ENCODE measurements around the gene TFEC. TPM values are rescaled to one million over a fixed set of nuclear protein-coding genes. Genes with fewer than 3 reads are reported as not detected.
"Not testable (repeated sequence)": the region's sequence is repeated elsewhere in the genome, so short reads cannot be mapped to it uniquely, and the experiment has no call there.

Gene TFEC
- total RNA-seq, 1 donor from 2014 or later, result not detected

GRCh38 chr7:115937960-115938359, 92.6 kb downstream of the TFEC start:
- no peak overlapping the region for H3K4me3 Mint-ChIP-seq (ENCODE audit: unreplicated experiment)
- H3K4me1 Mint-ChIP-seq (ENCODE audit: unreplicated experiment), result peaks cover 10% of the 10 kb centered on the region
- H3K9me3 Mint-ChIP-seq (ENCODE audit: unreplicated experiment), result no peaks in the 10 kb centered on the region
- no peak for TF ChIP-seq CTCF (IDR thresholded peaks at IDR 0.05)
- no peaks in the 10 kb centered on the region for H3K27me3 Mint-ChIP-seq (ENCODE audit: unreplicated experiment)
- H3K27ac Mint-ChIP-seq (ENCODE audit: unreplicated experiment), result no peak overlapping the region
- no peak for DNase-seq (ENCODE audit: extremely low spot score, unreplicated experiment)
- H3K36me3 Mint-ChIP-seq (ENCODE audit: unreplicated experiment), result no peaks in the 10 kb centered on the region

- DNase-seq (ENCODE audit: extremely low spot score, unreplicated experiment), result no peak
- no peak overlapping the region for H3K27ac Mint-ChIP-seq (ENCODE audit: unreplicated experiment)
Observed at GRCh38 chr7:115933471-115933870, 97.1 kb downstream of the TFEC start.

GRCh38 chr7:115932880-115933279, 97.7 kb downstream of the TFEC start:
- Mint-ChIP-seq H3K27ac (ENCODE audit: unreplicated experiment) (no peak overlapping the region), H3K36me3 (ENCODE audit: unreplicated experiment) (no peaks in the 10 kb centered on the region)

More at GRCh38 chr7:115933471-115933870, 97.1 kb downstream of the TFEC start:
- Mint-ChIP-seq H3K27me3 (ENCODE audit: unreplicated experiment) (no peaks in the 10 kb centered on the region), H3K4me3 (ENCODE audit: unreplicated experiment) (no peak overlapping the region), H3K36me3 (ENCODE audit: unreplicated experiment) (no peaks in the 10 kb centered on the region), H3K4me1 (ENCODE audit: unreplicated experiment) (peaks cover 8% of the 10 kb centered on the region), H3K9me3 (ENCODE audit: unreplicated experiment) (no peaks in the 10 kb centered on the region)
- TF ChIP-seq CTCF (IDR thresholded peaks at IDR 0.05), result no peak

GRCh38 chr7:115930184-115930583, 100.4 kb downstream of the TFEC start:
- not testable (repeated sequence) for H3K9me3 Mint-ChIP-seq (ENCODE audit: unreplicated experiment); H3K36me3 Mint-ChIP-seq (ENCODE audit: unreplicated experiment); DNase-seq (ENCODE audit: extremely low spot score, unreplicated experiment); H3K27me3 Mint-ChIP-seq (ENCODE audit: unreplicated experiment); H3K4me1 Mint-ChIP-seq (ENCODE audit: unreplicated experiment); H3K4me3 Mint-ChIP-seq (ENCODE audit: unreplicated experiment); H3K27ac Mint-ChIP-seq (ENCODE audit: unreplicated experiment)

More at GRCh38 chr7:115932880-115933279, 97.7 kb downstream of the TFEC start:
- no peaks in the 10 kb centered on the region for H3K27me3 Mint-ChIP-seq (ENCODE audit: unreplicated experiment)
- no peaks in the 10 kb centered on the region for H3K9me3 Mint-ChIP-seq (ENCODE audit: unreplicated experiment)
- DNase-seq (ENCODE audit: extremely low spot score, unreplicated experiment), result no peak
- TF ChIP-seq CTCF (IDR thresholded peaks at IDR 0.05), result no peak
- peaks cover 8% of the 10 kb centered on the region for H3K4me1 Mint-ChIP-seq (ENCODE audit: unreplicated experiment)
- no peak overlapping the region for H3K4me3 Mint-ChIP-seq (ENCODE audit: unreplicated experiment)

- peaks cover 11% of the 10 kb centered on the region for H3K4me1 Mint-ChIP-seq (ENCODE audit: unreplicated experiment)
- H3K27me3 Mint-ChIP-seq (ENCODE audit: unreplicated experiment), result not testable (repeated sequence)
Observed at GRCh38 chr7:115929736-115930135, 100.8 kb downstream of the TFEC start.

GRCh38 chr7:115924411-115924810, 106.2 kb downstream of the TFEC start:
- Mint-ChIP-seq H3K4me1 (ENCODE audit: unreplicated experiment) (peaks cover 21% of the 10 kb centered on the region), H3K36me3 (ENCODE audit: unreplicated experiment) (no peaks in the 10 kb centered on the region), H3K4me3 (ENCODE audit: unreplicated experiment) (no peak overlapping the region), H3K27ac (ENCODE audit: unreplicated experiment) (no peak overlapping the region), H3K9me3 (ENCODE audit: unreplicated experiment) (no peaks in the 10 kb centered on the region), H3K27me3 (ENCODE audit: unreplicated experiment) (no peaks in the 10 kb centered on the region)
- TF ChIP-seq CTCF (IDR thresholded peaks at IDR 0.05), result no peak
- DNase-seq (ENCODE audit: extremely low spot score, unreplicated experiment), result no peak

More at GRCh38 chr7:115929736-115930135, 100.8 kb downstream of the TFEC start:
- not testable (repeated sequence) for H3K4me3 Mint-ChIP-seq (ENCODE audit: unreplicated experiment); H3K36me3 Mint-ChIP-seq (ENCODE audit: unreplicated experiment); H3K27ac Mint-ChIP-seq (ENCODE audit: unreplicated experiment); H3K9me3 Mint-ChIP-seq (ENCODE audit: unreplicated experiment); DNase-seq (ENCODE audit: extremely low spot score, unreplicated experiment)

Measured in osteocyte (in vitro differentiated cells).